Stomach (tissue), 4 donors: ENCODE data around the gene SIGLEC11.

Experiments used
- POLR2A ChIP-seq, 4 donors: fragments of 450-650 bp; IDR thresholded peaks; one replicate each; pipeline ENCODE4 v1.6.1; 2016; ENCODE audit warnings: antibody characterized with exemption in 4 of 4, control low read depth in 2 of 4, mild to moderate bottlenecking in 1 of 4, moderate library complexity in 1 of 4
- POLR2AphosphoS5 ChIP-seq, 3 donors: sonication (generic); formaldehyde crosslinking; IDR thresholded peaks; one replicate each; pipeline ENCODE4 v1.6.1; 2016; ENCODE audit warnings: antibody characterized with exemption in 3 of 3

DNA sequence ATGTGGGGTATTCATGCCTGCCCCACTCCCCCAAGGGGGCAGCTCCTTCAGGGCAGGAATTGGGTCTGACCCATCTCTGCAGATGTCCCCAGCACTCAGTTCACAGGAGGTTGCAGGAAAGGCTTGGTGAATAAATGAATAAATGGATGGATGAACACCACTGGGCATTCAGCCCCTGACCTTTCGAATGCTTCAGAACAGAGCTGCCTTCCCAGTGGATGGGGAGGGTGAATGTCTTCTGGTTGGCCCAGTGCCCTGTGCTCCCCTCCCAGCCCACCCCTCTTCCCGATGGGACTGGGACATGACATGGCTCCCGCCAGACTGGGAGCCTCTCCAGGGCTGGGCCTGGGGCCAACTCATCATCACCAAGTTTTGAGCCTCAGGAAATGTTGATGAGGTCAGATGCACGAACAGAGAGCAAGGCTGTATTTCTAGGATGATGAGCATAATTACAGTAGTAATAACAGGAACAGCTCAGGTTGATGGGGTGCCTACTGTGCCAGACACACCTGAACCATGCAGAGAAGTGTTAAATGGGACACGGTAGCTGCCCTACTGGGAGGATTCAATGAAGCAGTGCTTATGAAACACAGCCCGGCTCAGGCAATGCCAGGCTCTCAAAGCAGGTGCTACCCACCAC is 38.5 kb upstream of the SIGLEC11 start:
- TF ChIP-seq POLR2AphosphoS5 (IDR thresholded peaks at IDR 0.05) = no peak
- TF ChIP-seq POLR2A (IDR thresholded peaks at IDR 0.05) = no peak
